NK-92 treated with Interleukin-12 subunit alpha and Interleukin-12 subunit beta, amount 100 ng/mL, for 24 hours (cell line): ENCODE data around the gene CHPF2.

Experiments
- DNase-seq: peaks from one replicate; lab custom pipeline; 2025; lab: John Stamatoyannopoulos, UW

The CHPF2 gene

DNA sequence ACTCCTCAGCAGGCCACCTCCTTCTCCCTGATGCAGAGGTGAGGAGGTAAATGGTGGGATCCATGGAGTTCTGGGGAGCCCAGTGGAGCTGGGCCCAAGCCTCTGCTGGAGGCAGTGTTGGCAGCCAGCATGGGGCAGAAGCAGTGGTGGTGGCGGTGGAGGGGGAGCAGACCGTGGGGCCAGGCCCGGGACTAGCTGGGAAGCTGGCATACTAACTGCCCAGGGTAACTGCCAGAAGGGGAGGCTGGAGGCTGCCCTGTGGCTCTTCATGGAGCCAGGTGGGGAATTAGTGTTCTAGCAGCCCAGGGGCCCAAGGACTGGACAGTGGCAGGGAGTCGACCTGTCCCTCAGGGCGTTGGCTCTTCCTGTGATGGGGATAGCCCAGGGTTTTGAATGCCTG lies 32.3 kb downstream of the CHPF2 start:
- DNase-seq: no peak

DNA sequence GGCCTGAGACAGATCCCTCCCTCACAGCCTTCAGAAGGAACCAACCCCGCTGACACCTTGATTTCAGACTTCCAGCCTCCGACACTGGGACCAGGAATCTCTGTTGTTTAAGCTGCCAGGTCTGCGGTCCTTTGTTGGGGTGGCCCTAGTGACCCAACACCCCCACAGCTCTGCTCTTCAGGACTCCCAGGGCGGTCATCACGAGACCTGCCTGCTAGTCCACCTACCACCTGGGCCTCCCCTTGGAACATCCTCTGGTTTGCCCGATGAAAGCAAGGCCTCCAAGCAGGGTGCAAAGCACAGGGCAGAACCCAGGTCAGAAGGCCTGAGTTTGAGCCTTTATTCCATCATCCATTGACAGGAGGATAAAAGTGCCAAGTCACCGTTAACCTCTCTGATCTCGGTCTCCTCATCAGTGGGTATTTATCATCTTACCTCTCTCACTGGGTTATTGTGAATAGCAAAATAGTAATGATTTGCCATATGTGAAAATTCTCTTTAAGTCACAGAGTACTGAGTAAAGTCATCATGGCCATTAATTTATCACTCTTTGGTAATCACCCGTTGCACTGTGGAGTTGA lies 33.2 kb downstream of the CHPF2 start:
- DNase-seq: no peak

DNA sequence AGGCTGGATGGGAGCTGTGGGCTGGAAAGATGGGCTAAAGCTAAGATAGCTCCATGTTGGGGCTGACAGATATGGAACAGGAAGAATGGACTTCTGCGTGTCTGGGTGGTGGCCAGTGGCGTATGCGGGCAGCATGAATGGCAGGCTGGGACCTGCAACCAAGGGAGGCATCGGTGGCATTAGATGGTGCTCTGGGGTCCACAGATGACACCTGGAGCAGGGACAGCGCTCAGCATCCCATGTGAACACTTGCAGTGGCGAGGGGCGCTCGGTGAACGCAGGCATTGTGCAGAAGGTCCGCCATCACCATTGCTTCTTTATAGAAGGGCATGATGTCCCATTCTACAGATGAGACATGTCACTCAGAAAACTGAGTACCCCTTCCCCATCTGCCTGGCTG lies 37.2 kb downstream of the CHPF2 start:
- no peak for DNase-seq

DNA sequence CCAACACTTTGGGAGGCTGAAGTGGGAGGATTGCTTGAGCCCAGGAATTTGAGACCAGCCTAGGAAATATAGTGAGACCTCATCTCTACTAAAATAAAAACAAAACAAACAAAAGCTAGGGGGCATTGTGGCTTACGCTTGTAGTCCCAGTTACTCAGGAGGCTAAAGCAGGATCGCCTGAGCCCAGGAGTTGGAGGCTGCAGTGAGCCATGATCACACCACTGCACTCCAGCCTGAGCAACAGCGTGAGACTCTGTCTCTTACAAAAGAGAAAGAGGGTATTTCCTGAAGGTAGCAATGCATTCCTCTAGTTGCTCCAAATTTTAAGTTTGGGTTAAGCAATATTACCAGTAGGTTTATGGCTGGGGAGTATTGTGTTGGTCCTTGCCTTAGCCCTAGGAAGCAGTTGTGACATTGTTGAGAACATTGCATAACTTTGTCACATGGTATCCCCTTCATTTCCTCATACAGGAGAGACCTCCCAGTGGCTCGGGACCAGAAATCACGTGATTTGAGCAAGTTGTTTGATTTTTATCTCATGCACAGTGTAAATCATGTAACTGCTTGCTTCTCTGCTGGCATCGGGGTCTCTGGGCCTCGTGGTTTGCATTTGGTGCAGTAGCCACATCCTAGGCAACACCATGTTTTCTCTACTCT lies 39.5 kb downstream of the CHPF2 start:
- peak; percentile 33 for DNase-seq

DNA sequence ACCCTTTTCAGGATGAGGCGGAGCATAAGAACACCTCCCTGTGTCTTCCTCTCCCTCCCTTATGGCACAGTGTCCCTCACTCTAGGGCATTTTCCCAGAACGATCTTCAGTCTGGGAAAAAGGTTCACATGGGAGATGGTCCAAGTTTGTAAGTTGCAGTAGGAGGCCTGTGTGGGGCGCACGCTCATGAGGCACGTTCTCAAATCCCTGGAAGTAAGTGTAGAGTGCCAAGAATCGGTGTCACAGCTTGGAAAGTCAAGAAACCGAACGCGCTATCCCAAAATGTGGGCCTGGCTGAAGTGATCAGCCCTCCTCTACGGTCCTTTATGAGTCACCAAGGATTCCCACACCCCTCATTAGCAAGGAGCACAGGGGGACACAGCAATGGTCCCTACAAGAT lies 40.1 kb downstream of the CHPF2 start:
- DNase-seq: no peak

DNA sequence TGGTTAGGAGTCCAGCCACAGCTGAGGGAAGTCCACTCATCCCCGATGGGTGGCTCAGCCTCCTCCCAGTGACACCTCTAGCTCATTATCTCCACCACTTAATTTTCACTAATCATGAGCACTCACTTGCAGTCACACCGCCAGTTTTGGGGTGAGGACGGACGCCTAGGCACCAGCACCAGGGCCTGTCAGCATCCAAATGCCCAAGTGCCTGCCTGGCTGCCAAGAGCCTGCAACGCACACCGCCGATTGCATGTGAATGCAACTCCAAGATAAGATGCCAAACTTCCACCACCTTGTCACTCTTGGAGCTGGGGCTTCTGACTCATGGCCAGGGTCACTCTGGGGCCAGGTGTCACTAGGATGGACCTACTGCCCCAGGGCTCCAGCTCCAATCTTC lies 40.6 kb downstream of the CHPF2 start:
- no peak for DNase-seq

DNA sequence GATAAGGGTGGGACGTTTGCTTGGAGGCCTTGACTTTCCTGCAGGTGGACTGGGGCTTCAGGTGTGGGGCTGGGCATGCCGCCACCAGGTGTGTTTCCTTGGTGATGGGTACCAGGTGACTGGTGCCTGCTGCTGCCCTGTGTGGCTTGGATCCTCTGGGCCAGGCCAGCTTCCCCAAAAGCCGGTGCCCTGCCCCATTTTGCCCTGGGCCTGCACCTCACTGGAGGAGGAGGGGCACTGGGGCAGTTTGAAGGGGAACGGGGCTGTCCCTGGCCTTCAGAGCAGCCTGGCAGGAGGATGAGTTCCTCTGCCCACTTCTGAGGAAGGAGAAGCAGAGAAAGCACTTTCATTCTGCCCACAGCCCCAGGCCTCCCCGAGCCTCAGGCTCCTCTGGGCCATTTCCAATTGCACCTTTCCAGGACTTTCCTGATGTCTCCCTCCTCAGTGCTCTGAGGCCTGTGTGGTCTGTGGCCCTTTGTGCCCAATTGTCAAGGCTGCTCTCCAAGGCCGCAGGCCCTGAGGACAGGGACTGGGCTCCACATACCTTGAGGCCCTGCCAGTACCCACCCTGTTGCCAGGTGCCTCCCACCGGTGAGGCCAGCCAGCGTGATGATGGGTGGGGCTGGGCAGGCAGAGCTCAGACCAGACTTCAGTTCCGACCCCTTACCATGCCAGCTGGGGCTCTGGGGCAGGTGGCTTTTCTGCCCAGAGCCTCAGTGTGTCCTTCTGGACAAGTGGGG lies 41.5 kb downstream of the CHPF2 start:
- no peak for DNase-seq

DNA sequence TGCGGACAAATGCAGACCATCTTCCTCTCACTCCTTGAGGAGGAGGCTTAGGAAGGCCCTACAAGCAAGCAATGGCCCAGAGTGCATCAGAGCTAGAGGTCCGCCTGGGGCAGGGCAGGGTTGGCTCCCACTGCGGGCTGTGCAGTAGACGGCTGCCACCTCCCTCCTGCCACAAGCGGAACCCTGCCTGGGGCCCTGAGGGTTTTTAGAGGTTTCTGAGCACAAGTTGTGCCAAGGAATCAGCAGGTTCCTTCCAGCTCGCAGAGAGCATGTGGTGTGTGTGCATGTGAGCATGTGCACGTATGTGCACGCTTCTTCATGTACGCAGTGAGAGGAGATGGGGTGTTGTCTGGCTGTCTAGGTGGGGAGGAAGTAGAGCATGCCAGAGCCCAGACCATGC lies 42.1 kb downstream of the CHPF2 start:
- no peak for DNase-seq

DNA sequence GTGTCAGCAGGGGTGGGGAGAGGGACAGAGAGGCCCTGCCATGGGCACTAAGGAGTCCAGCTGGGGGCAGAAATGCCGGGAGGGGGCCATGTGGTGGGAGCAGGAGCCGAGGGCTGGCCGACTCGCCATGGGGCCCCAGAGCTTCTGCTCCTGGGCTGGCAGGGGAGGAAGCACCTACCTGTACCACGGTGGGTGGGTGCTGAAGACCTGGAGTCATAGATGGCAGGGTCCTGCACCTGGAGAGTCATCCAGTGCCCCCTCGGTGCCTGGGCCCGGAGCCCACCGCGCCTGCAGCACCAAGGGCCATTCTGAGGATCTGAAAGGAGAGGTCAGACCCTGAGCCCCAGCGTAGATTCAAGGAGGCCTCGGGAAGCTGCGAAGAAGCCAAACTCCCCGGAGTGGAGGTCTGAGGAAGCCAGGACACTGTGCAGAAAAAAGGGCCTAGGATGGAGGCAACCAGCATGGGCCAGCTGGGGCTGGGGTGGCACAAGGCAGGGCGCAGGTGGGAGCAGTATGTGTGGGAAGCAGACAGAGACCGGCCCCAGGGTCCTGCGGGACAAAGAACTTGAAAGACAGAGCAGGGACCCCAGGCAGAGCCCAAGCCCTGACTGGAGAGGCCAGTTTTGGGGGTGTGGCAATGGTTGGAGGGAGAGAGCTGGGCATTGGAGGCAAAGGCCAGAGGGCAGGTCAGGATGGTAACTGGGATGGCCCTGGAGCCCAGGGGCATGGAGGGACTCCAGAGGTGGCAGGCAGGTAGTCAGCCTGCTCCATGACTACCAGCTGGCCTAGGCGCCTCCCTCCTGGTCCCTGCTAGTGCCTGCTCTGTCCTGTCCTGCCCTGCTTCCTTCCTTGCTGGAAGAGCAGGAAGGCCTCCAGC lies 42.9 kb downstream of the CHPF2 start:
- no peak for DNase-seq

DNA sequence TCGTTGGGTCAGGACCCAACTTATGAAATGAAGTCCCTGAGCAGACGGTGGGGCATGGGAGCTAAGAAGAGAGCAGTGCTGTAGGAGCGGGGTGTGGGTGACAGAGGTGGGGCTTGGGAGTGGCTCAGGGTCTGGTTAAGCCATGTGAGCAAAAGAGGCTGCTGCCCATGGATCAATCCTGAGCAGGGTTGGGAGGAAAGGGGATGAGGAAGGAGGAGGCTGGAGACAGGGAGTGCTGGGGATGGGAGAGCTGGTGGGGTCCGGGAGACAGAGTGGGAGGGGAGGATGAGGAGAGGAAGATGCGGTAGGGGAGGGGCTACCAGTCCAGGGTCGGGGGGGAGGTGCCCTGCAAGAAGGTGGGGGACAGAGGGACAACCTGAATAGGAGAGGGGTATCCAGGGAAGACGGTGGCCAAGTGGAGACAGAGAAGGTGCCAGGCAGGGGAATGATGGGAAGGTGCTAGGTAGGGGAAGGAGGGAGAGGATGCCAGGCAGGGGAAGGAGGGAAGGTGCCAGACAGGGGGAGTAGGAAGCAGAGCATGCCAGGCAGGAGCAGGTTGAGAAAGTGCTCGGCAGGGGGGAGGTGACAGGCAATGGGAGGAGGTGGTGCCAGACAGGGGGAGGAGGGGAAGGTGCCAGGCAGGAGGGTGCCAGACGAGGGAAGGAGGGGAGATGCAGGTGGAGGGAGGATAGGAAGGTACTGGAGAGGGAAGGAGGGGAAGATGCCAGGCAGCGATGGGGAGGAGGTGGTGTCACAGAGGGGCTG lies 43.7 kb downstream of the CHPF2 start:
- DNase-seq: no peak

DNA sequence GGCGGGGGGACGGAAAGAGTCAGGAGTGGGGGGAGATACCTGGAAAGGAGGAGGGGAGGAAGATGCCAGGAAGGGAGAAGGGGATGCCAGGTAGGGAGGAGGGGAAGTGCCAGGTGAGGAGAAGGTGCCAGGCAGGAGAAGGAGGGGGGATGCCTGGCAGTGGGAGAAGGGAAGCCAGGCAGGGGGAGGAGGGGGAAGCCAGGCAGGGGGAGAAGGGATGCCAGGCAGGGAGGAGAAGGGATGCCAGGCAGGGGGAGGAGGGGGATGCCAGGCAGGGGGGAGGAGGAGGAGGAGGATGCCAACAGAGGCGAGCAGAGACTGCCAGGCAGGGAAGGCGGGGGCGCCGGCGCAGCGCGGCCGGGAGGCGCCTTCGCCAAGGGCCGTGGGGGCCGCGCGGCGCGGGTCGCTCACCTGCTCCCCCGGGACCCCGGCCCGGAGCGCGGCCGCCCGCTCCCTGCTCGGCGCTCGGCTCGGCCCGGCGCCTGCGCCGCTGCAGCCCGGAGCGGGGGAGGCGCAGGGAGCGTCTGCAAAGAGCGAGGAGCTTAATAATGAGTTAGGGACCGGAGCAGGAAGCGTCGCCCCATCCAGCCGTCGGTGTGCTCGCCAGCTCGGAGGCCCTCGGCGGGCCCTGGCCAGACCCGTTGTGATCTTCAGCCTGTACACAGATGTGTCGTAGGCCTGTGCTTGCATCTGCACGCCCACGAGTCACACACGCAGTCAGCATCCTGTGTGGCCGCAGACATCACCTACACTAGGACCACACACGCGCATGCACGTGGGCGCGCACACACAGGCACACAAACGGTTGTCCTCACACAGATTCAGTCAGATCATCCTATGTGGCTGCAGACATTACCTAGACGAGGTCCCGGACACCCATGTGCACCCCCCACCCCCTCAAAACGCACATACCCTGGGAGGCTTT lies 44.6 kb downstream of the CHPF2 start:
- DNase-seq: no peak

DNA sequence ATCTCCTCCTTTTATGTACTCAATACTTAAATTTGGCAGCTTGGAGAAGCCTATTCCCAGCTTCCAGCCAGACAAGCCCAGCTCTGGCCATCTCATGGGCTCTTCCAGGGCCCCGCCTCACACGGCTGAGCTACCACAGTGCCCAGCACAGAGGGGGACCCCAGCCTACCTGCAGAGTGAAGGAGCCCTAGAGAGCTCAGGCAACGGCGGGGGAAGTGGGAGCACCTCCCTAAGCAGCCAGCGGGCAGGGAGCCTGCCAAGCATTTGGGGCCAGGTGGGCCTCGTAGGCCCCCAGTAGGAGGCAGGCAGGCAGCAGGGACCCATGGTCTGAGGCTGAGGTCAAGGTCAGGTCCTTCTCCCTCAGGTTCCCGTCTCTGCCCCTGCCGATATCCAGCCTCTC lies 45.3 kb downstream of the CHPF2 start:
- DNase-seq: no peak

DNA sequence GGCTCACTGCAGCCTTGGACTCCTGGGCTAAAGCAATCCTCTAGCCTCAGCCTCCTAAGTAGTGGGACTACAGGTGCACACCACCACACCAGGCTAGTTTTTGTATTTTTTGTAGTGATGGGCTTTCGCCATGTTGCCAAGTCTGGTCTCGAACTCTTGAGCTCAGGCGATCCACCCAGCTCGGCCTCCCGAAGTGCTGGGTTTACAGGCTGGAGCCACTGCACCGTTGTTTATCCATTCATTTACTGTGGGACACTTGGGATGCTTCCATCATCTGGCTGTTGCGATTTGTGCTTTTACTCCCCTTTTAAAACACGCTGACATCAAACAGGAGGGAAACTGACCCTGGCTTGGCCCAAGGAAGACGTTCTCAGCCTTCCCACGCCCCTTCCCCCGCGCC lies 46.7 kb downstream of the CHPF2 start:
- DNase-seq: no peak

DNA sequence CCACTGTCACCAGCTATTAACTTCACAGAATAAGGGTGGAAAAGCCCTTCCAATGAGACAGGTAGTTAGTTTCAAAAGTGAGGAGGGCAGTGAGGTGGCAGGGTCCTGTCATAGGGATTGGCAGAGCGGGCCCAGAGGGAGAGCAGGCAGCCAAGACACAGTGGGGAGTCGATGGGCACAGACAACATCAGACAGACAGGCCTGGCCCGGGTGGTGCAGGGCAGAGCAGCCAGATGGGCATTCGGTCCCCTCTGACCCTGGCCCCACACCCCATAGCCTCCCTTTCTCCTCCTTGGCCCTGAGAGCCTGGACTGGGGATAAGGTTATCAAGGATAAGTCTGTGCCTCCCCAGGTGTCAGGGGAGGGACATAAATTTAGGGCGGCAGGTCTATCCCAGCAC lies 47.6 kb downstream of the CHPF2 start:
- no peak for DNase-seq

DNA sequence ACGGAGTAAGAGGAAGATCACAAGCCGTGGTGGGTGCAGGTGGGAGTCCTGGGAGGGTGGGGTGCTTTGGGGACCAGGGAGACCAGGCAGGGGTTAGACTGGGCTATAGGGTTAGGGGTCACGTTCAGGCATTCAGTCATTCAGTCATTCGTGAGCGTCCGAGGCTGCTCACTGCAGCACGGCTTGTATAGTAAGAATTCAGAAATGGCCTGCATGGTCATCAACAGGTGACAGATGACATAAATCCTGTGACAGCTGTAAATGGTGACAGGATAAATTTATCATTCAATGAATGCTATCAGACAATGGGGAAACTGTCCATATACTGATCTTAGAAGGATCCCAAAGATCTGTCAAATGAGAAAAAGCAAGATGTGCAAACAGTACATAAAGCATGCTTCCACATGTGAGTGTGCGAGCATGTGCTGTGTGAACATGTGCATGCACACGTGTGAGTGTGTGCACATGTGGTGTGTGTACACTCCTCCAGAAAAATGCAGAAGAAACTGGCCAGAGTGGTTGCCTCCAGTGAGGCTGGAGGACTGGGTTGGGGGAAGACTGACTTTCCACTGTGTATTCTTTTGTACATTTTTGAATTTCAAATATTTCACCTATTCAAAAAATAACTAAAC lies 48.2 kb downstream of the CHPF2 start:
- no peak for DNase-seq

DNA sequence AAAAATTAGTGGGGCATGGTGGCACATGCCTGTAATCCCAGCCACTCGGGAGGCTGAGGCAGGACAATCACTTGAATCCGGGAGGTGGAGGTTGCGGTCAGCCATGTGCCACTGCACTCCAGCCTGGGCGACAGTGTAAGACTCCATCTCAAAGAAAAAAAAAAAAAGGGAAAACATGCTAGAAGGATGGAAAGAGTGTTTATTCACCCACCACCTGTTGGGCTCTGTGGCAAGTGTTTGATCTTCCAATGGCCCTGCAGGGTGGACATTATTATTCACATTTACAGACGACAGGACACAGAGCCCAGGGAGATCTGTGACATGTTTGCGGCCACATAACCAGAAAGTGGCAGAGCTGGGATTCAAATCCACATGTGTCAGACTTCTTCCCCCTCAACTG lies 49.4 kb downstream of the CHPF2 start:
- DNase-seq: no peak

DNA sequence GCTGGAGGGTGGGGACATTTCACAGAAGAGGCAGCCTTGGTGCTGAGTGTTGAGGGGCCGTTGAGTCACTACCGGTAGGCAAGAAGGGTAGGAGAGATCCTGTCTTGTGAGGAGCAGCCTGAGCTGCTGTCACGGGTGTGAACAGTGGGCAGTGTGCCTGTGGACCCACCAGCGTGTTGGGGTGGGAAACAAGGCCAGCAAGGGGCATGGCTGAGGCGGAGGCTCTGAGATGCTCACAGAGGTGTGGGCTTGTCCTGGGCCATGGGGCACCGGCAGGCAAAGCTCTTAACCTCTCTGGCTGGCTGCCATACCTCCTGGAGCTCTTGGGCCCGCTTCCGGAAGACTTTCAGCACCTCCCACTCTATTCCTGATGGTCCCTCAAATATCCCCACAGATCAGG lies 49.8 kb downstream of the CHPF2 start:
- no peak for DNase-seq

DNA sequence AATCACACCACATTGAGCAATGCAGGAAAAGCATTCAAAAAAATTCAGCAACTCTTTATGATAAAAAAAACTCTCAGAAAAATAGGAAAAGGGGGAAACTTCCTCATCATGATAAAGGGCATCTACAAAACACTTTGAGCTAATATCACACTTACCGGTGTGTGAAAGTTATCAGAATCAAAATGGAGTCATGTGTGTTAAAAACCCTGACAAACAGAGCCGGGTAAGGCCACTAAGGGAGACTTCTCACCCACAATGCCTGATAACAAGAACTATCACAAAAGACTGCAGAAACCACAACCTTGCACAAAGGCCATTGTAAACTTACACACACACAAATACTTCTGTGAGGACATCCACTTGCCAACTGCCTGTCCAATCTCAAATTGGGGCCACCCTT lies 51.0 kb downstream of the CHPF2 start:
- no peak for DNase-seq

DNA sequence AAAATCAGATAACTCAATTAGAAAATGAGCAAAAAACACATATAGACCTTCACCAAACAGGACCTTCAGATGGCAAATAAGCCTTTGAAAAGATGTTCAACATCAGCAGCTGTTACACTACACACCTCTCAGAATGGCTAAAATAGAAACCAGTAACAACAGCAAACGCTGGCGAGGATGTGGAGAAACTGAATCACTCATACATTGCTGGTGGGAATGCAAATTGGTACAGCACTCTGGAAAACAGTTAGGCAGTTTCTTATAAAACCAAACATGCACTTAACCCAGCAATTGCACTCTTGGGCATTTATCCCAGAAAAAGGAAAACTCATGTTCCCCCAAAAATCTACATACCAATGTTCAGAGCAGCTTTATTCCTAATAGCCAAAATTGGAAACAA lies 53.9 kb downstream of the CHPF2 start:
- no peak for DNase-seq
